ENCODE results near the gene EVPL. TPM values are rescaled to one million over a fixed set of nuclear protein-coding genes. Genes with fewer than 3 reads are reported as not detected.
"Not testable (repeated sequence)": the region's sequence is repeated elsewhere in the genome, so short reads cannot be mapped to it uniquely, and the experiment has no call there.

Gene EVPL
- total RNA-seq, 2 donors from 2014 or later, result 23.0 to 29.1 TPM

DNA sequence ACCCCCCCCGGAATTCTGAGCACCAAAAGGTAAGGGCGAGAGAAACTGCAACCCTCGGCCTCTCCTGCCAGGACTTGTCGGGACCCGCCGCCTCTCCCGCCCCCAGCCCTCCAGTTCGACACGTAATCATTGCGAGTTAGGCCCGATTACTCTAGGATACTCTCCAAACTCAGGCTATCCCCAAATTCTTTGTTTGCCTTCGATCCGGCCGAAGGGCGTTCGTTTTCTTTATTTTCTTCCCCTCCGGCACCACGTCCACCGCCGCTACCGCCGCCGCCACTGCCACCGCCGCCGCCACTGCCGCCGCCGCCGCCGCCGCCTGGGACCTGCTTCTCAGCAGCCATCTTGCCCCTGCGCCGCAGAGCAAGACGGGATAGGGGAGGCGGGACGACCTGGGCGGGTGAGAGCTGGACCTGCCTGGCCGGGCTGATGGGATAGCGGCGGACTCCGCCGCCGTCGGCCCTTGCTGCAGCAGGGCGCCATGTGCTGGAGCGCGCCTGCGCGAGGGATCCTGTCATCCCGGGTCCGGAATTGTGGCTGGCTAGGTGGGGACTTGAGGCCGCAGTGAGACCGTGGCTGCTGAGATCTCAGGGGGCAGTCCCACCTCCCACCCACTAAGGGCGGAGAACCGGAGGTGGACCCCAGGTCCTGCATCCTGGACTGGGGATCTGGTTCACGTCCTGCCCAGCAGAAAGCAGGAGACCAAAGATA is 45.2 kb upstream of the EVPL start, which contains the start of gene SRP68:
SRP68 (minus strand) TSS at position 370 of the 711 bp plus-strand sequence; CDS start at position 344, 26 bp downstream.
- Histone ChIP-seq H3K27me3 (replicated peaks; ENCODE audit: insufficient read depth) (peaks cover 31% of the 10 kb centered on the region), H3K4me3 (peak within 1 kb of the TSS; percentile 63 to 82), H3K27ac (peak within 1 kb of the TSS; percentile 39 to 69), H3K4me1 (replicated peaks) (peaks cover 9% of the 10 kb centered on the region), H3K36me3 (no peaks in the 10 kb centered on the region), H3K9me3 (no peaks in the 10 kb centered on the region)
- peak; percentile 80 for TF ChIP-seq POLR2A (IDR thresholded peaks at IDR 0.05)
- TF ChIP-seq, protein P1, sequence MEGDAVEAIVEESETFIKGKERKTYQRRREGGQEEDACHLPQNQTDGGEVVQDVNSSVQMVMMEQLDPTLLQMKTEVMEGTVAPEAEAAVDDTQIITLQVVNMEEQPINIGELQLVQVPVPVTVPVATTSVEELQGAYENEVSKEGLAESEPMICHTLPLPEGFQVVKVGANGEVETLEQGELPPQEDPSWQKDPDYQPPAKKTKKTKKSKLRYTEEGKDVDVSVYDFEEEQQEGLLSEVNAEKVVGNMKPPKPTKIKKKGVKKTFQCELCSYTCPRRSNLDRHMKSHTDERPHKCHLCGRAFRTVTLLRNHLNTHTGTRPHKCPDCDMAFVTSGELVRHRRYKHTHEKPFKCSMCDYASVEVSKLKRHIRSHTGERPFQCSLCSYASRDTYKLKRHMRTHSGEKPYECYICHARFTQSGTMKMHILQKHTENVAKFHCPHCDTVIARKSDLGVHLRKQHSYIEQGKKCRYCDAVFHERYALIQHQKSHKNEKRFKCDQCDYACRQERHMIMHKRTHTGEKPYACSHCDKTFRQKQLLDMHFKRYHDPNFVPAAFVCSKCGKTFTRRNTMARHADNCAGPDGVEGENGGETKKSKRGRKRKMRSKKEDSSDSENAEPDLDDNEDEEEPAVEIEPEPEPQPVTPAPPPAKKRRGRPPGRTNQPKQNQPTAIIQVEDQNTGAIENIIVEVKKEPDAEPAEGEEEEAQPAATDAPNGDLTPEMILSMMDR (IDR thresholded peaks at IDR 0.05), result peak in 2 of 4 experiments; percentile 21 to 33
- TF ChIP-seq POLR2AphosphoS5 (IDR thresholded peaks at IDR 0.05), result peak; percentile 96
- DNase-seq (ENCODE audit: low spot score), result peak; percentile 95
- intact Hi-C loops (cut with DNase I), result no loop called here
- WGBS, result 0% methylated on average over 47 of the region's 57 CpGs

GRCh38 chr17:76071531-76072147 is 44.5 kb upstream of the EVPL start:
- Histone ChIP-seq H3K36me3 (no peaks in the 10 kb centered on the region), H3K4me3 (peak overlapping the region; percentile 63 to 82), H3K4me1 (replicated peaks) (peaks cover 9% of the 10 kb centered on the region), H3K27ac (peak overlapping the region; percentile 39 to 69), H3K9me3 (no peaks in the 10 kb centered on the region), H3K27me3 (replicated peaks; ENCODE audit: insufficient read depth) (peaks cover 25% of the 10 kb centered on the region)
- TF ChIP-seq, protein P1 (IDR thresholded peaks at IDR 0.05), result no peak
- TF ChIP-seq POLR2AphosphoS5 (IDR thresholded peaks at IDR 0.05) (no peak), POLR2A (IDR thresholded peaks at IDR 0.05) (no peak)
- no peak for DNase-seq (ENCODE audit: low spot score)
- 8% methylated on average over 15 of the region's 15 CpGs for WGBS
- intact Hi-C loops (cut with DNase I), result no loop called here

GRCh38 chr17:76065775-76066174 is 38.7 kb upstream of the EVPL start:
- intact Hi-C loops (cut with DNase I), result no loop called here
- no peak for TF ChIP-seq POLR2AphosphoS5 (IDR thresholded peaks at IDR 0.05)
- TF ChIP-seq, protein P1 (IDR thresholded peaks at IDR 0.05), result no peak
- no peak for TF ChIP-seq POLR2A (IDR thresholded peaks at IDR 0.05)
- peaks cover 7 to 14% of the 10 kb centered on the region in 2 donors for H3K36me3 ChIP-seq
- H3K9me3 ChIP-seq, result no peaks in the 10 kb centered on the region
- DNase-seq (ENCODE audit: low spot score), result no peak
- 61% methylated on average over 4 of the region's 4 CpGs for WGBS
- no peaks in the 10 kb centered on the region for H3K27me3 ChIP-seq (replicated peaks; ENCODE audit: insufficient read depth)
- peaks cover 5% of the 10 kb centered on the region for H3K4me1 ChIP-seq (replicated peaks)
- H3K27ac ChIP-seq, result no peak overlapping the region
- no peak overlapping the region for H3K4me3 ChIP-seq

DNA sequence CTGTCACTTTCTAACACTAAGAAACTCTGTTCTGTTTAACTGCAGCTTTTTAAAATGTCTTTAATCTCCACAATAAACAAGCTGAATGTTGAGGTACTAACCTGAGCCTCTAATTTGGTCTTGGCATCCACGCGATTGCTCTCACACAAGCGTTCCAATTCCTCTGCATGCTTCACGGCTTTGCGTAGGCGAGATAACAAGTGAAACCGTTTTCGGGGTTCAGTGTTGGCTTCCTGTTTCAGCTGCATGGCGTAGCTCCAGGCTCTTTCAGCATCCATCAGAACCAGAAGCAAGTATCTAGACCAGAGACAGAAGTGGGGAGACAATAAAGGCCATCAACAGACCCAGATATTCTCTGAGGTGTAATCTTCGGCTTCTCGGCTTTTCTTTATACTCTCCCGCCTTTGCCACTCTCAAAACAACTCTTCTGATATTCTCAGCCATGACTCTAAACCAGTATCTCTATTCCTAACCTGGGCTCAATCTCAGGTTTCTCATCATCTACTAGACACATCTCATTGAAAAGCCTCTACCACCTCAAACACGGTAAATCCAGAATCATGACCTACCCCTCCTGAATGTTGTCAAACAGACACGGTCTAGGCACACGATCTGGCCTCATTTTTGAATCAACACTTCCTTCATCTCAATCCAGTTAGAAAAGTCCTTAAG is 36.9 kb upstream of the EVPL start:
- Histone ChIP-seq H3K9me3 (no peaks in the 10 kb centered on the region), H3K27ac (no peak overlapping the region), H3K4me3 (no peak overlapping the region), H3K27me3 (replicated peaks; ENCODE audit: insufficient read depth) (no peaks in the 10 kb centered on the region), H3K36me3 (peaks cover 7 to 23% of the 10 kb centered on the region in 2 donors), H3K4me1 (replicated peaks) (no peaks in the 10 kb centered on the region)
- WGBS, result 88% methylated on average over 15 of the region's 15 CpGs
- TF ChIP-seq POLR2AphosphoS5 (IDR thresholded peaks at IDR 0.05) (no peak), POLR2A (IDR thresholded peaks at IDR 0.05) (no peak)
- TF ChIP-seq, protein P1 (IDR thresholded peaks at IDR 0.05), result no peak
- no peak for DNase-seq (ENCODE audit: low spot score)
- intact Hi-C loops (cut with DNase I), result no loop called here

DNA sequence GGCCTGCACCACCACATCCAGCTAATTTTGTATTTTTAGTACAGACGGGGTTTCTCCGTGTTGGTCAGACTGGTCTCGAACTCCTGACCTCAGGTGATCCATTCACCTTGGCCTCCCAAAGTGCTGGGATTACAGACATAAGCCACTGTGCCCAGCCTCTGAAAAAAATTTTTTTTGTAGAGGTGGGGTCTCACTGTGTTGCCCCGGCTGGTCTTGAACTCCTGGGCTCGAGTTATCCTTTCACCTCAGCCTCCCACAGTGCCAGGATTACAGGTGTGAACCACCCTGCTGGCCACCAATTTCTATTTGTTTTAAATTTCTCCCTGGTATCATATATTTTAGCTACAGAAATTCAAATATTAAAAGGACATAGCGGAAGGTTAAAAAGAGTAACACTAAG is 31.2 kb upstream of the EVPL start:
- DNase-seq (ENCODE audit: low spot score); H3K27ac ChIP-seq; H3K27me3 ChIP-seq (replicated peaks; ENCODE audit: insufficient read depth); H3K4me3 ChIP-seq; H3K4me1 ChIP-seq (replicated peaks); intact Hi-C loops (cut with DNase I); H3K9me3 ChIP-seq: not testable (repeated sequence)
- peaks cover 14 to 28% of the 10 kb centered on the region in 2 donors for H3K36me3 ChIP-seq
- WGBS, result 90% methylated on average over 6 of the region's 6 CpGs
